ENCODE measurements around the gene PLAAT2.
"Not testable (repeated sequence)": the region's sequence is repeated elsewhere in the genome, so short reads cannot be mapped to it uniquely, and the experiment has no call there.

The PLAAT2 gene

DNA sequence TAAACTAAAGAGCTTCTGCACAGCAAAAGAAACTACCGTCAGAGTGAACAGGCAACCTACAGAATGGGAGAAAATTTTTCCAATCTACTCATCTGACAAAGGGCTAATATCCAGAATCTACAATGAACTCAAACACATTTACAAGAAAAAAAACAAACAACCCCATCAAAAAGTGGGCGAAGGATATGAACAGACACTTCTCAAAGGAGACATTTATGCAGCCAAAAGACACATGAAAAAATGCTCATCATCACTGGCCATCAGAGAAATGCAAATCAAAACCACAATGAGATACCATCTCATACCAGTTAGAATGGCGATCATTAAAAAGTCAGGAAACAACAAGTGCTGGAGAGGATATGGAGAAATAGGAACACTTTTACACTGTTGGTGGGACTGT is 15.7 kb upstream of the PLAAT2 start:
- DNase-seq (ENCODE audit: low read depth), result not testable (repeated sequence)

DNA sequence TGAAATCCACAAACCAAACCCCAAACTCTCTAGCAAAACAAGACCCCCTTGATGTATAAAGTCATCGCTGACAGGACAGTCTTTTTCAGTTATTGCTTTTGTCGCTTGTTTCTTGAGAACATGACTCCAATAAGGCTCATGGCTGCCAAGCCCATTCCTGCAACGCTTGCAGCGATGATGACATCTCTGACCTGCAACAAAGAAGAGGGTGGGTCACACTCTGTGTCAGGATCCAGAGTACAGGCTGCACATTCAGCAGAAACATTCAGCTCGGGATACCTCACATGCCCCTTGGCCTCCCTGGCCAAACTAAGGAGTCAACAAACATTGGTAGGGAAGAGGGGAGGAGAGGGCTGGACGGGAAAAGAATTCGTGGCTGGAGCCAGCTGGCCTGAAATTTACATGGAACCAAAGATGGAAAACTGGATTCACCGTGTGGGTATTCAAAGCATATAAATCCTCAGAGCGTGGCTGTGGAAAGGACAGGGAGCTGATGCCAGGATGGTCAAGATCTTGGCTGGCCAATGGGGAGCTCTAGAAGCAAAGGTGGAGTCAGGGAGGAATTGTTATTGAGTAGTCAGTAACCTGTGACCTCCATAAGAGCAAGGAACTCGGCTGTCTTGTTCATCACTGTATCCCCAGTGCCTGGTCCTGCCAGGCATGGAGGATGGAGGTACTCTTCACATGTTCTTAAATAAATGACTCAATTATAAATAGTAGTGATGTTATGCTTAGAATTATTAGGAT is 11.8 kb upstream of the PLAAT2 start:
- DNase-seq (ENCODE audit: low read depth), result no peak

DNA sequence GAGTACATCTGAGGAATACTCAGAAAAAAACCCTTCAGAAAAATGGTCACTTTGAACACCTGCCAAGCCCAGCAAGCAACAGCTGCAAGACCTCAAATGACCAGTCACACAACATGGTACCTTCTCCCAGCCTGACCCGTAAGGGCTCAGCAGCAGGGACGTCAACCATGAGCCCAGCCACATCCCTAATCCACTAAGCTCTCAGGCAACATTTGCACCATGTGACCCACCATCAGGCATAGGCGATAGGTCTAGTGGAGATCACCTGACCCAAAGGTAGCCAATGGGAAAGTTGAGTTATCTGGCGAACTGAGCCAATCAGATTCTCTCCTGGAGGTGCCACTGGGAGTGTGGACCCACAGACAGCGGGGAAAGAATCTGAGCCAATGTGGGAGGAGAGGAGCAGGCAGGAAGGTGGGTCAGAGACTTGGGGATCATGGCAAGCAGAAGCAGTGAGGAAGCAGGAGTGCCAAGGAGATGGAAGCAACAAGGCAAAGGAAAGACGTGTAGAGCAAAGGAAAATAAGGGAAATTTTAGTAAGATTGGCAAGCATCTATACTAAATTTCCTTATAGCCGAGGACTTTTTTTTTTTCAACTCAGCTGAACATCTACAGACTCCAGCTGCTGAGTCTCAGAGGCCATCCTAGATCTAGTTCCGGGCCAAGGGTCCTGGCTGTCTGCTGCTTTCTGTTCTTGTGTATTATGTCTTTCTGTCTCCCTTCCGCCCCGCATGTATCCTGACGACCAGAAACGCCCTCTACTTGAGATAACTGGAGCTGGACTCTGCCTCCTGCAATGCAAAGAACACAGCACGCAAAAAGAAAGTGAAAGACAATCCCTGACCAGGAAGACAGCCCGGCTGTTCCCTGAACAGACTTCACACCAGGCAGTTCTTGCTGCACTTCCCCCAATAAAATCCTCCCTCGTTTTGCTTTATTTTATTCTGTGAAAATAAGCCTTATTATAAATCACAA is 11.0 kb upstream of the PLAAT2 start:
- DNase-seq (ENCODE audit: low read depth), result peak; percentile 61

DNA sequence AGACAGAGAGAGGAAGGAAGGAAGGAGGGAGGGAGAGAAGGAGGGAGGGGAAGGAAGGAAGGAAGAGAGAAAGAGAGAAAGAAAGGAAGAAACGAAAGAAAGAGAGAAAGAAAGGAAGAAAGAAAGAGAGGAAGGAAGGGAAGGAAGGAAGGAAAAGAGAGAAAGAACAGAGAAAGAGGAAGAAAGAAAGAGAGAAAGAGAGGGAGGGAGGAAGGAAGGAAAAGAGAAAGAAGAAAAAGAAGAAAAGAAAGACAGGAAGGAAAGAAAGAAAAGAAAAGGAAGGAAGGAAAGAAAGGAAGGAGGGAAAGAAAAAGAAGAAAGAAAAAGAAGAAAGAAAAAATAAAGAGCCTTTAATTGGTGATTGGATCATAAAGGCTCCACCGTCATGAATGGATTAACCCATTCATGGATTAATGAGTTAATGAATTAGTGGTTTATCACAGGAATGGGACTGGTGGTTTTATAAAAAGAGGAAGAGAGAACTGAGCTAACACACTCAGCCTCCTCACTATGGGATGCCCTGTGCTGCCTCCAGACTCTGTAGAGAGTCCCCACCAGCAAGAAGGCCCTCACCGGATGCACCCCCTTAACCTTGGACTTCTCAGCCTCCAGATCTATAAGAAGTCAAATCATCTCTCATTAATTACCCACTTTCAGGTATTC is 9.0 kb upstream of the PLAAT2 start:
- DNase-seq (ENCODE audit: low read depth), result no peak

DNA sequence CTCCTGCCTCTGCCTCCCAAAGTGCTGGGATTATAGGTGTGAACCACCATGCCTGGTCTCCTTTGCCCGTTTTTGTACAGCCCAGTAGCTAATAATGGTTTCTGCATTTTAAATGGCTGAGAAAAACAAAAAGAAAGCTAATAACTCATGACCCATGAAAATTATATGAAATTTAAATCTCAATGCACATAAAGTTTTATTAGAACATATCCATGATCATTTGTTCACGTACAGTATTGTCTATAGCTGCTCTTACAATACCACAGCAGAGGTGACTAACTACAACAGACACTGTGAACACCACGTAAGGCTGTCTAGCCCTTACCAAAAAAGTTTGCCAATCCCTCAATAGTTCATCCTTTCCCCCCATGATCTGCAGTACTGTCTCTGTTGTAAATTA is 6.4 kb upstream of the PLAAT2 start:
- DNase-seq (ENCODE audit: low read depth), result no peak

DNA sequence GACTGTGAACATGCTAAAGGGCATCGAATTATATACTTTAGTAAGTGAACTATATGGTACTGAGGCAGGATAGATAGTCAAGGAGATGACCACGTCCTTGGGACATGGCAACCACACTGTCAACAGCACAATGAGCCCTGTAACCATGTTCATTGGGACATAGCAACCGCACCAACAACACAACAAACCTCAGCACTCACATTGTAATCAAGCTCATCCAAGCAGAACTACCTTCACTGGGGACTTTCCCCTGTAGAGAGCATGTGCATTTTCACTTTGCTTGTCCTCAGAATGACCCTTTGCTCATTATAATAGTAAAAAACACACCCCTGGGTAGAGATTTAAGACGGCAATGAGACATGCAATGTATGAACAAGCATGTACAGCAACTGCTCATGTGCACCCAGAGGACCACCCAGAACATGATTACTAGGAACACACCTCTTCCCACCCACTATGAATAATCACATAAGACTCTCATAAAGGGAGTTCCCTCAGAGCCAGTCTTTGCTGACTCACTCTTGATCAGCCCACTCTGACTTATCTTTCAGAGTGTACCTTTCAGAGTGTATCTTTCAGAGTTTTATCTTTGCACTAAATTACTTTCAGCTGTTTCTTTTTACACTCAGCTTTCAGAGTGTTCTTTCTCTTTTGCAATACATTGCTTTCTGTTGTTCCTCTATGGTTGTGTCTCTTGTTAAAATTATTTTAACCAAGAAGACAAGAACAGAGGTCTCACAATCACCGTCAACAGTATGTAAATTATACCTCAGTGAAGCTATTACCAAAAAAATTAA is 4.1 kb upstream of the PLAAT2 start:
- peak; percentile 69 for DNase-seq (ENCODE audit: low read depth)

DNA sequence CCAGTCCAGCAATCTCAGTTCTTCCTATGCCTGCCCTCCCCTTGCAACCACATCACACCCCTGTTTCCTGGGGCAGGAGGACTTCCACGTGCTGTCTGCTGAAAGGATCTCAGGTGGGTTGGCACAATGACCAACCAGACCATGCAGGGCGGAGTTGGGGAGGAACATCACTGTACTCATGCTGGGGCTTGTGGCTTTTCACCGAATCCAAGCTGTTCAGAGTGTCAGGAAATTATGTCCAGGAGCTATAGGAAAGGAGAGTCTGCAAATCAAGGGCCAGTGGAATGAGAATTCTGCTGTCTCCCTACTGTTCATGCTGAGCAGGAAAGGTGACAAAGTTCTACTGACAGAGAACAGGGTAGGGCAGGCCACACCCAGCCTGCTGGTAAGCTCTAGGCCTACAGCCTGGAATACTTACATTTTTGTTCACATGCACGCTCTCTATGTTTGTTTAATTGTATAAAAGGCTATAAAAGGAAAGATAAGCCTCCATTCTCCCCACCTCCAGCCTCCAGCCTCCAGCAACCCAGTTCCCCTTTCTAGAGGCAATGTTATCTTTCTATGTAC is 1.7 kb upstream of the PLAAT2 start:
- DNase-seq (ENCODE audit: low read depth), result no peak

DNA sequence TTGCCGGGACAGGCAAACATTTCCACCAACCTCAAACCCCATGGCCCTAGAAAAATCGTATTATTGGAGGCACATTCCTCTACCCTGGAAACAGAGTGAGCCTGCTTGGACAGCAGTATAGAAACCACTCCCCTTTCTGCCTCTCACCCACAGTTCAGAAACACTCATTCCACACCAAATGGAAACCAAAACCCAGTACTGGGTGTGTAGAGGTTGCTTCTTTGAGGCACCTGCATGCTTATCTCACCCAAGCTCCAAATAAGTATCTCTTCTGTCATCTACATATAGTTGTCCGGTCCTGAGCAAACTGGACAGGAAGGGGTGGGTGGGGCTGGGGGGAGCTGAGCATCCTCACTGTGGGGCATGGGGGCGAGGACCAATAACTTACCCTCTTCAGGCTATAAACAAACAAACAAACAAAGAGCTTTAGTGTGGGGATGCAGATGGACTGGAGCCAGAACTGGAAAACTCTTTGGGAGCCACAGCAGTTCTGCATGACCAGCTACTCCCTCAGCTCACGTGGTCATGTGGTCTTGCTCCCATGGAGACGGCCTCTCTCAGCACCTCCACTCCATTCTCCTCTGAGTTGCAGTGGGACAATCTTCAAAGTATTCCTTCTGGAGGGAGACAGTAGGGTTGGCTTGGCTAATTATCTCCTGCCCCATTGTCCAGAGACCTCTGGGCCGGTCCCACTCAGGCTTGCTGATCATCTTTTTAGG is 1.0 kb upstream of the PLAAT2 start:
- no peak for DNase-seq (ENCODE audit: low read depth)

DNA sequence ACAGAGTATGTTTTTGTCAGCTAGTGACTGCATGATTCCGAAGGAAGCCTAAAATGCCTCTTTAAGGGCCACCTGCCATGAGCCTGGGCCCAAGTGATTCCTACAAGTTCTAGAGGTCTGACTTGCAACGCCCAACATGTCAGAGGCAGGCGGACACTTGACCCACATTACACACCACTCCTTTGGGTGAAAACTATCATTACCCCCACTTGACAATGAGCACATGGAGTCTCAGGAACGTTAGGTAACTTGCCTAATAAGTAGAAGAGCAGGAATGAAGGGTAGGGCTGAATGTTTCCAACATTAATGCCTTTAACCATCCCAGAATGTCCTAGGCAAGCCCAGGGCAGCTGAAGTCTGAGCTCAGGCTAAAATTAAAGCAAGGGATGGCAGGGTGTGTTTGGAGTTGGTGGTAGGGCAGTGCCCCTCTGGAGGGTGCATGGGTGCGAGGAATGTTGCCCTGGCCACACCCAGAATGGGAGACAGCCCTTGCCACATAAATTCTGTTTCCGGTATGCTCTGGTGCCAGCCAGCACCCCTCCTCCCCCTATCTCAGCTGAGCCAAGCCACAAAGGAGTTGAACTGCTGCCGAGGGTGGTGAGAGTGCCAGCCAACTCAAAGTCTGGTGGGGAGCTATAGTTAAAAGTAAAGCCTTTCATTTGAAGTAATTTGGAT is 2.5 kb downstream of the PLAAT2 start:
- no peak for DNase-seq (ENCODE audit: low read depth)

DNA sequence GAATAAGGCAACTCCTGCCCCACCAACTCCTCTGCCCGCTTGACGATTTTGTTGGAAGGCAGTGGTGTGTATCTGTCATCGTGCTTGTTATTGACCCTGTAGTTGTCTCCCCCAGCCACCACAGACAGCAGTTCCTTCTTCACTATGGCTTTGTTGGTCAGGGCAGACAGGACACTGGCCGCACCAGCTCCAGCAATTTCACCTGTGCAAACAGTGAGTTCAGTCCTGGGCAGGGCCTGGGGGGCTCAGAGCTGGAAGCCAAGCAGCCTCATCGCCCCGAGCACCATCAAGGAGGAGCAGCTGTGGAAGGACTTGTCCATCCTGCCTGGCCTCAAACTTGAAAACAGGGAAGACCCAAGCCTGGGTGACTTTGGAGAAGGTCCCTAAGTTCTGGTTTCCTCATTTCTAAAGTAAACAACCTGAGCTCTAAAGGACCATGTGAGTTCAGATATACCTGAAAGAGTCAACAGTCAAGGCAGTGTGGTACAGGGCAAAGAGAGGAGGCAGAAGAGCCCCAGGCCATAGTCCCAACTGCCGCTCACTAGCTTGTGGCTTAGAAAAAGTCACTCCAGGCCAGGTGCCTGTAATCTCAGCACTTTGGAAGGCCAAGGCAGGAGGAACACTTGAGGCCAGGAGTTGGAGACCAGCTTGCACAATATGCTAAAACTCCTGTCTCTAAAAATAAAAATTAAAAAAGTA is 4.6 kb downstream of the PLAAT2 start:
- DNase-seq (ENCODE audit: low read depth), result no peak

DNA sequence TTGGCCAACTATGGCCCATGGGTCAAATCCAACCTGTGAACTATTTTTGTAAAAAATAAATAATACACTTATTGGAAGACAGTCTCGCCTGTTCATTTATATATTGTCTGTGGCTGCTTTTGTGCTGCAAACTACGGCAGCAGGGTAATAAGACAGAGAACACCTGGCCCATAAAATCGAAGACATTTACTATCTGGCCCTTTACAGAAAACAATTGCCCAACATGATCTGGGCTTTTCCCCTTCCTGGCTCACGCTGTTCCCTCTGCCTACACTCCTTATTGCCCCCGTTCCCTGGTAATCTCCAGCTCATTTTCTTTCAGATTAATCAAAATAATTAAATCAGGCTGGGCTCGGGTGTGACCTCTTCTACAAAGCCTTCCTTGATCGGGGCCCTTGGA is 5.6 kb downstream of the PLAAT2 start:
- DNase-seq (ENCODE audit: low read depth), result no peak

DNA sequence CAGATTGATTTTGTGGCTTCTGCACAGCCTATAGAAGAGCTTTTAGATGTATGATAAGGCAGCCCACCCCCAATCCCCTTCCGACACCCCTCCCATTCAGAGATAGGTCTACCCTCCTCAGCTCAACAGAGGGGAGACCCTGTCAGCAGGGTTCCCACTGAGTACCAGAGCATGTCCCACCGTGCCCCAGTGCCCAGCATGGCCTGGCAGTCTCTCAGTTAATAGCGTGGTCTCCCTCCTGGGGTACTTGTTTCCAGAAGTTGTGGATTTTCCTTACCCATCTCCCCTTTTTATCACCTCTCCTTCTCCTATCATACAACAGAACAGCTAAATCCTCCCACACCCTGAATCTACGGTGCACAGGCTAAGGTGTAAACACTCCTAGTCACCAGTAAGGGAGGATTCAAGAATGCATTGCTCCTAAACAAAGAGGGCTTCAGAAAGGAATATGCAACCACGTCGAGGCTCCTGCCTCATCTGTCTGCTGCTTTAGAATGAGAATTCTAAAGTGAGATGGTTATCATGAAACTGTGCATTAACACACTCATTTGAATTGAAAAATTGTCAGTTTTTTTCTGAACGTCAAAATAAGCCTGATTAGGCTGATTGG is 6.7 kb downstream of the PLAAT2 start:
- DNase-seq (ENCODE audit: low read depth), result no peak

DNA sequence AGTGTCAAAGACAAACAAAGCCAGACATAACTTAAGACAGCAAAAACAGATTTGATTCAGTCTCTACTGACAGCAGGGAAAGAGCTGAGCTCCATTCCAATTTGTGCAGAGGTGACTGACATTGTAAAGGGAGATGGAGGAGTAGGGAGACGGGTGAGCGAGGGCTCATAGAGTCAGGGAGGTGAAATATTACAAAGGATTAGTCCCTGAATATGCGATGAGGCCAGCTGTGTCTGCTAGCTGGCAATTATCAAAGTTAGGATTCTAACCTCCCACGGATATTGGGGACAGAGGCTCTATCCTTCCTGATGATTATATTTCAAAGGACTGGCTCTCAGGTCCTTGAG is 8.3 kb downstream of the PLAAT2 start:
- no peak for DNase-seq (ENCODE audit: low read depth)

DNA sequence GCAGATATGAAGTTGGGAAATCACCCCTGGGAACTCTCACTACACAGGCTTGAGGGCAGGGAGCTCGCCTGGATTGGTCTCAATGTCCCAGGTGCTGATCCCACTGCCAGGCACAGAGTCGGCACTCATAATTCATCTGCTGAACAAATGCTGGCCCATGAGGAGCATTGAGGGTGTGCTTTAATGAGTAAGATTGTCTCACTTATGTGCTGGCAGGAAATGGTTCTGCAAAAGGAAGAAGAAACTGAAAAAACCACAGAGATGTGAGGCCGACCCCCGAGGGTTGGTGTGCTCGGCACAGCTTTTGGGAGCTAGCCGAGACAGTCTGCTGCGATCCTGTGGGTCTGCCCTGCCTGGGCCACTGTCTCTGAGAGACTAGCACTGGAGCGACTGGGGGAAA is 9.4 kb downstream of the PLAAT2 start:
- no peak for DNase-seq (ENCODE audit: low read depth)

DNA sequence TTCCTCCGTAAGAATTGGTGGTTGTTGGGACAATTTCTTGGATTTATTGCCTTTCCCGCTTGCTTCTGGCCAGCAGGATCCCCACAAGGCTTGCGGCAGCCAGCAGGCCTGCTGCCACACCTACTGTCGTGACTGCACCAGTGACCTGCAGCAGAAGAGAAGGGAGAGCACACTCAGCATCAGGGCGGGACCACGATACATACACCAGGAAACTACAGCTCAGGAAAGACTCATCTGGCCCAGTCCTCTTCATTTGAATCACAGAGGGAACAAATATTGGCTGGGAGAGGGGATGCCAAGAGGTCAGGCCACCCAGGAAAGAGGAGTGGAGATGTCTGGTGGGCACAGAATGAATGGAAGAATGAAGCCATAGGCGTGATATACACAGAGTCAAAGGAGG is 10.3 kb downstream of the PLAAT2 start:
- DNase-seq (ENCODE audit: low read depth), result no peak

DNA sequence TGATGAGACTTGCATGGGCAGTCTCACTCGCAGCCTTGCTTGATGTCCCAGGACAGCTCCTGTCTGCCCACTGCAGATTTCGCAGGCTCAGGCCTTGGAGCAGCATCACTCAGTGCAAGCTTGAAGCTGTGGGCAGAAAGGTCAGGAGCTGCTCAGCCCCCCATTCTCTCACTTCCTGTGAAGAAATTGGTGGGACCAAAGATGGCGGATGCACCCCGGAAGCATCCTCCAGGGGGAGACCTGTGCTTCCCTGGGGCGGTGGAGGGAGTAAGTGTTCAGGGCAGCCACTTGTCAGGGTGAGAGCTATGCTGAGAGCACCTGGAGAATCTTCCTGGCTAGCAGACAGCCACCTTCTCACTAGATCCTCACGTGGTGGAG is 11.3 kb downstream of the PLAAT2 start:
- DNase-seq (ENCODE audit: low read depth), result no peak

DNA sequence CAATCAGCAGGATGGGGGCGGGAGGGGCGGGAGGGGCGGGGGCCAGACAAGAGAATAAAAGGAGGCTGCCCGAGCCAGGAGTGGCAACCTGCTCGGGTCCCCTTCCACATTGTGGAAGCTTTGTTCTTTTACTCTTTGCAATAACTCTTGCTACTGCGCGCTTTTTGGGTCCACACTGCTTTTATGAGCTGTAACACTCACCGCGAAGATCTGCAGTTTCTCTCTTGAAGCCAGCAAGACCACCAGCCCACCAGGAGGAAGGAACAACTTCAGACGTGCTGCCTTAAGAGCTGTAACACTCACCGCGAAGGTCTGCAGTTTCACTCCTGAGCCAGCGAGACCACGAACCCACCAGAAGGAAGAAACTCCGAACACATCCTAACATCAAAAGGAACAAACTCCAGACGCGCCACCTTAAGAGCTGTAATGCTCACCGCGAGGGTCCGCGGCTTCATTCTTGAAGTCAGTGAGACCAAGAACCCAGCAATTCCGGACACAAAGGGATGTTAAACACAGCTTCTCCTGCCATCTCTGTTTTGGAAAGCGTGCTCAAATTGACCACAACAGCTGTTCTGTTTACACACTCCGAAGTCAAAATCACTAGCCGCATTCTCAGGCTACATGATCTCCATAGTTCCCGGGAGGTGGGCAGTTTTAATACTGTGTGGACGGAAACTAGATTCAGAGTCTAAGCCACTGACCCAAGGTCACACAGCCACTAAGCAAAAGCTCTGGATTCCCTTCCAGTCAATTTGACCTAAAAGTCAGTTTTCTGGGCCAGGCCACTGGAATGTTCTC is 11.9 kb downstream of the PLAAT2 start:
- no peak for DNase-seq (ENCODE audit: low read depth)

DNA sequence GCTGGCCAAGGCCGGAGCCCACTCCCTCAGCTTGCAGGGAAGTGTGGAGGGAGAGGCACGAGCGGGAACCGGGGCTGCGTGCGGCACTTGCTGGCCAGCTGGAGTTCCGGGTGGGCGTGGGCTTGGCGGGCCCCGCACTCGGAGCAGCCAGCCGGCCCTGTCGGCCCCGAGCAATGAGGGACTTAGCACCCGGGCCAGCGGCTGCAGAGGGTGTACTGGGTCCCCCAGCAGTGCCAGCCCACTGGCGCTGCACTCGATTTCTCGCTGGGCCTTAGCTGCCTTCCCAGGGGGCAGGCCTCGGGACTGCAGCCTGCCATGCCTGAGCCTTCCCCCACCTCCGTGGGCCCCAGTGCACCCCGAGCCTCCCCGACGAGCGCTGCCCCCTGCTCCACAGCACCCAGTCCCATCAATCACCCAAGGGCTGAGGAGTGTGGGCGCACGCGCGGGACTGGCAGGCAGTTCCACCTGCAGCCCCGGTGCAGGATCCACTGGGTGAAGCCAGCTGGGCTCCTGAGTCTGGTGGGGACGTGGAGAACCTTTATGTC is 13.0 kb downstream of the PLAAT2 start:
- not testable (repeated sequence) for DNase-seq (ENCODE audit: low read depth)

Measured in fibroblast of the conjunctiva (primary cell).